IMR-90 (cell line): Measurements from ENCODE around the gene MB.

ENCODE experiments used
- BHLHE40 ChIP-seq: fragments of 150-350 bp; IDR thresholded peaks from 2 replicates; pipeline ENCODE4 v1.6.1; 2016; ENCODE audit warnings: mild to moderate bottlenecking, low read depth, low read length
- CEBPB ChIP-seq: IDR thresholded peaks from 2 replicates; pipeline ENCODE4 v1.6.1; 2012; ENCODE audit warnings: low read depth, low read length, improper control_type of control experiment
- MAFK ChIP-seq: IDR thresholded peaks from 2 replicates; pipeline ENCODE4 v1.6.1; 2012; ENCODE audit warnings: low read depth, low read length, improper control_type of control experiment
- MXI1 ChIP-seq: IDR thresholded peaks from 2 replicates; pipeline ENCODE4 v1.6.1; 2012; ENCODE audit warnings: low read depth, mild to moderate bottlenecking, low read length, moderate library complexity, borderline replicate concordance
- RAD21 ChIP-seq: IDR thresholded peaks from 2 replicates; pipeline ENCODE4 v1.6.1; 2012; ENCODE audit warnings: low read length, improper control_type of control experiment
- RCOR1 ChIP-seq: IDR thresholded peaks from 2 replicates; pipeline ENCODE4 v1.6.1; 2012; ENCODE audit warnings: mild to moderate bottlenecking, low read length, improper control_type of control experiment; ENCODE audit not compliant: insufficient replicate concordance
- RFX5 ChIP-seq: IDR thresholded peaks from 2 replicates; pipeline ENCODE4 v1.8.0; 2012; ENCODE audit warnings: low read depth, mild to moderate bottlenecking, low read length, moderate library complexity
- SMC3 ChIP-seq: fragments of 150-350 bp; IDR thresholded peaks from 2 replicates; pipeline ENCODE4 v1.6.1; 2016; ENCODE audit warnings: low read depth, mild to moderate bottlenecking, antibody characterized with exemption, low read length, moderate library complexity
- TF ChIP-seq, protein P1 (sequence below): conservative IDR thresholded peaks from 2 replicates; pipeline ENCODE4 v1.5.1; 2012; ENCODE audit warnings: mild to moderate bottlenecking, low read depth, low read length, improper control_type of control experiment

- TF ChIP-seq CEBPB (no peak), RCOR1 (no peak), RFX5 (no peak), MXI1 (no peak), RAD21 (no peak), SMC3 (no peak), MAFK (no peak), BHLHE40 (no peak)
- TF ChIP-seq, protein P1, sequence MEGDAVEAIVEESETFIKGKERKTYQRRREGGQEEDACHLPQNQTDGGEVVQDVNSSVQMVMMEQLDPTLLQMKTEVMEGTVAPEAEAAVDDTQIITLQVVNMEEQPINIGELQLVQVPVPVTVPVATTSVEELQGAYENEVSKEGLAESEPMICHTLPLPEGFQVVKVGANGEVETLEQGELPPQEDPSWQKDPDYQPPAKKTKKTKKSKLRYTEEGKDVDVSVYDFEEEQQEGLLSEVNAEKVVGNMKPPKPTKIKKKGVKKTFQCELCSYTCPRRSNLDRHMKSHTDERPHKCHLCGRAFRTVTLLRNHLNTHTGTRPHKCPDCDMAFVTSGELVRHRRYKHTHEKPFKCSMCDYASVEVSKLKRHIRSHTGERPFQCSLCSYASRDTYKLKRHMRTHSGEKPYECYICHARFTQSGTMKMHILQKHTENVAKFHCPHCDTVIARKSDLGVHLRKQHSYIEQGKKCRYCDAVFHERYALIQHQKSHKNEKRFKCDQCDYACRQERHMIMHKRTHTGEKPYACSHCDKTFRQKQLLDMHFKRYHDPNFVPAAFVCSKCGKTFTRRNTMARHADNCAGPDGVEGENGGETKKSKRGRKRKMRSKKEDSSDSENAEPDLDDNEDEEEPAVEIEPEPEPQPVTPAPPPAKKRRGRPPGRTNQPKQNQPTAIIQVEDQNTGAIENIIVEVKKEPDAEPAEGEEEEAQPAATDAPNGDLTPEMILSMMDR = no peak
Observed at GRCh38 chr22:35560366-35560765, 56.8 kb downstream of the MB start.
